ENCODE results near the gene PTPRG. TPM values are rescaled to one million over a fixed set of nuclear protein-coding genes. Genes with fewer than 3 reads are reported as not detected.

PTPRG gene
- total RNA-seq, 1 experiment from 2014 or later, result 0.73 TPM

GRCh38 chr3:61520966-61521628 lies 40.3 kb upstream of the PTPRG start:
- no peak overlapping the region for H3K4me3 ChIP-seq (ENCODE audit: low read length)
- H3K27ac ChIP-seq (ENCODE audit: low read length), result no peak overlapping the region
- H3K36me3 ChIP-seq (ENCODE audit: low read depth, low read length), result no peaks in the 10 kb centered on the region
- ChIA-PET POLR2A (ENCODE audit: unreplicated experiment) (no interaction called here), CTCF (no interaction called here)
- BruUV-seq (replicated peaks), result no TSS peak
- H3K9me3 ChIP-seq (ENCODE audit: low read length), result no peaks in the 10 kb centered on the region
- H3K79me2 ChIP-seq (ENCODE audit: low read length), result no peaks in the 10 kb centered on the region
- H4K20me1 ChIP-seq (ENCODE audit: low read length), result no peaks in the 10 kb centered on the region
- no peak overlapping the region for H3K4me2 ChIP-seq (ENCODE audit: low read length)
- intact Hi-C loops (cut with micrococcal nuclease), result no loop called here
- ATAC-seq (no peak), DNase-seq (no peak)
- H3K9me2 ChIP-seq (replicated peaks; ENCODE audit: low read length), result no peaks in the 10 kb centered on the region
- H3K9ac ChIP-seq (ENCODE audit: low read length), result no peak overlapping the region
- H3K4me1 ChIP-seq (ENCODE audit: insufficient read depth, low read length), result no peaks in the 10 kb centered on the region
- no peaks in the 10 kb centered on the region for H3F3A ChIP-seq (ENCODE audit: low read length, unreplicated experiment)
- TF ChIP-seq EZH2 (IDR thresholded peaks at IDR 0.05; ENCODE audit: low read length, unreplicated experiment), result no peak
- no peak for TF ChIP-seq EZH2phosphoT487 (IDR thresholded peaks at IDR 0.05; ENCODE audit: borderline replicate concordance, low read length)
- TF ChIP-seq CTCF (conservative IDR thresholded peaks at IDR 0.05; ENCODE audit: low read depth, low read length), result no peak
- no peak overlapping the region for H2AFZ ChIP-seq (ENCODE audit: low read length)
- no peaks in the 10 kb centered on the region for H3K27me3 ChIP-seq (ENCODE audit: low read length)

- ATAC-seq (no peak), DNase-seq (no peak)
- intact Hi-C loops (cut with micrococcal nuclease), result no loop called here
- Histone ChIP-seq H3K79me2 (ENCODE audit: low read length) (no peaks in the 10 kb centered on the region), H3K4me1 (ENCODE audit: insufficient read depth, low read length) (no peaks in the 10 kb centered on the region), H2AFZ (ENCODE audit: low read length) (no peak overlapping the region), H3K9me2 (replicated peaks; ENCODE audit: low read length) (no peaks in the 10 kb centered on the region), H3K27me3 (ENCODE audit: low read length) (no peaks in the 10 kb centered on the region), H3F3A (ENCODE audit: low read length, unreplicated experiment) (no peaks in the 10 kb centered on the region), H3K9me3 (ENCODE audit: low read length) (no peaks in the 10 kb centered on the region), H3K4me3 (ENCODE audit: low read length) (no peak overlapping the region), H3K9ac (ENCODE audit: low read length) (no peak overlapping the region), H4K20me1 (ENCODE audit: low read length) (no peaks in the 10 kb centered on the region), H3K36me3 (ENCODE audit: low read depth, low read length) (no peaks in the 10 kb centered on the region), H3K4me2 (ENCODE audit: low read length) (no peak overlapping the region), H3K27ac (ENCODE audit: low read length) (no peak overlapping the region)
- ChIA-PET POLR2A (ENCODE audit: unreplicated experiment) (no interaction called here), CTCF (no interaction called here)
- BruUV-seq (replicated peaks), result no TSS peak
- TF ChIP-seq CTCF (conservative IDR thresholded peaks at IDR 0.05; ENCODE audit: low read depth, low read length), result no peak
- no peak for TF ChIP-seq EZH2 (IDR thresholded peaks at IDR 0.05; ENCODE audit: low read length, unreplicated experiment)
- TF ChIP-seq EZH2phosphoT487 (IDR thresholded peaks at IDR 0.05; ENCODE audit: borderline replicate concordance, low read length), result no peak
Observed at GRCh38 chr3:61522060-61522459, 39.3 kb upstream of the PTPRG start.

GRCh38 chr3:61522626-61523025 lies 38.7 kb upstream of the PTPRG start:
- POLR2A ChIA-PET (ENCODE audit: unreplicated experiment), result no interaction called here

More at GRCh38 chr3:61522626-61523025, 38.7 kb upstream of the PTPRG start:
- H3K4me2 ChIP-seq (ENCODE audit: low read length), result no peak overlapping the region
- no peak overlapping the region for H3K4me3 ChIP-seq (ENCODE audit: low read length)
- H3K27me3 ChIP-seq (ENCODE audit: low read length), result no peaks in the 10 kb centered on the region
- no peaks in the 10 kb centered on the region for H3K4me1 ChIP-seq (ENCODE audit: insufficient read depth, low read length)
- TF ChIP-seq CTCF (conservative IDR thresholded peaks at IDR 0.05; ENCODE audit: low read depth, low read length) (no peak), EZH2phosphoT487 (IDR thresholded peaks at IDR 0.05; ENCODE audit: borderline replicate concordance, low read length) (no peak), EZH2 (IDR thresholded peaks at IDR 0.05; ENCODE audit: low read length, unreplicated experiment) (no peak)
- no peak overlapping the region for H2AFZ ChIP-seq (ENCODE audit: low read length)
- CTCF ChIA-PET, result no interaction called here
- no peaks in the 10 kb centered on the region for H3F3A ChIP-seq (ENCODE audit: low read length, unreplicated experiment)
- intact Hi-C loops (cut with micrococcal nuclease), result no loop called here
- ATAC-seq (no peak), DNase-seq (no peak)
- H3K79me2 ChIP-seq (ENCODE audit: low read length), result no peaks in the 10 kb centered on the region
- no peaks in the 10 kb centered on the region for H4K20me1 ChIP-seq (ENCODE audit: low read length)
- no peaks in the 10 kb centered on the region for H3K9me2 ChIP-seq (replicated peaks; ENCODE audit: low read length)
- no peak overlapping the region for H3K9ac ChIP-seq (ENCODE audit: low read length)
- no peak overlapping the region for H3K27ac ChIP-seq (ENCODE audit: low read length)
- no TSS peak for BruUV-seq (replicated peaks)
- no peaks in the 10 kb centered on the region for H3K9me3 ChIP-seq (ENCODE audit: low read length)
- no peaks in the 10 kb centered on the region for H3K36me3 ChIP-seq (ENCODE audit: low read depth, low read length)

Measured in PC-3 (cell line).